HepG2 (cell line): ENCODE measurements around the gene CDKN1A. TPM values are rescaled to one million over a fixed set of nuclear protein-coding genes. Genes with fewer than 3 reads are reported as not detected.

Experiments used
- ARNTL ChIP-seq: sonication (generic); formaldehyde crosslinking; IDR thresholded peaks from 2 replicates; pipeline ENCODE4 v1.4.0; 2020; ENCODE audit warnings: mild to moderate bottlenecking, missing genetic modification reagents
- DPF2 ChIP-seq: sonication (generic); formaldehyde crosslinking; IDR thresholded peaks from 2 replicates; pipeline ENCODE4 v1.4.0; 2020; ENCODE audit warnings: mild to moderate bottlenecking, low read depth, missing genetic modification reagents, borderline replicate concordance
- DZIP1 ChIP-seq: sonication (generic); formaldehyde crosslinking; IDR thresholded peaks from 2 replicates; pipeline ENCODE4 v1.5.0; 2020; ENCODE audit warnings: mild to moderate bottlenecking, missing genetic modification reagents
- HMGXB4 ChIP-seq, 2 experiments: sonication (generic) in 1 of 2; formaldehyde crosslinking in 1 of 2; IDR thresholded peaks; 2 replicates each; pipeline versions ENCODE4 v1.4.0 to v1.6.1; 2018 to 2020; ENCODE audit warnings: missing genetic modification reagents in 2 of 2, borderline replicate concordance in 1 of 2, low read depth in 1 of 2, mild to moderate bottlenecking in 1 of 2, missing biosample characterization in 1 of 2
- REPIN1 ChIP-seq: sonication (generic); formaldehyde crosslinking; IDR thresholded peaks from 2 replicates; pipeline ENCODE4 v1.8.0; 2022; ENCODE audit warnings: missing genetic modification reagents, low read depth, mild to moderate bottlenecking, borderline replicate concordance
- SALL2 ChIP-seq: sonication (generic); formaldehyde crosslinking; IDR thresholded peaks from 2 replicates; pipeline ENCODE4 v1.8.1; 2023; ENCODE audit warnings: mild to moderate bottlenecking, missing genetic modification reagents, inconsistent platforms
- TBL1XR1 ChIP-seq: fragments of 150-350 bp; IDR thresholded peaks from 2 replicates; pipeline ENCODE4 v1.6.1; 2014; ENCODE audit warnings: borderline replicate concordance, low read length; ENCODE audit not compliant: partially characterized antibody
- TCF7 ChIP-seq: sonication (generic); IDR thresholded peaks from 2 replicates; pipeline ENCODE4 v1.6.1; 2016; ENCODE audit warnings: antibody characterized with exemption, low read depth
- THAP11 ChIP-seq: IDR thresholded peaks from 2 replicates; pipeline ENCODE4 v1.6.1; 2016; ENCODE audit warnings: missing biosample characterization, missing genetic modification reagents
- TRAFD1 ChIP-seq: sonication (generic); formaldehyde crosslinking; IDR thresholded peaks from 2 replicates; pipeline ENCODE4 v1.5.1; 2020; ENCODE audit warnings: missing genetic modification reagents, mild to moderate bottlenecking, borderline replicate concordance
- WIZ ChIP-seq: sonication (generic); formaldehyde crosslinking; IDR thresholded peaks from 2 replicates; pipeline ENCODE4 v1.5.1; 2020; ENCODE audit warnings: mild to moderate bottlenecking, missing genetic modification reagents
- ZBTB8A ChIP-seq: sonication (generic); formaldehyde crosslinking; IDR thresholded peaks from 2 replicates; pipeline ENCODE4 v1.4.0; 2020; ENCODE audit warnings: mild to moderate bottlenecking, low read depth, missing genetic modification reagents, borderline replicate concordance
- ZNF263 ChIP-seq: sonication (generic); formaldehyde crosslinking; IDR thresholded peaks from 2 replicates; pipeline ENCODE4 v1.4.0; 2020; ENCODE audit warnings: missing genetic modification reagents
- ZNF484 ChIP-seq: sonication (generic); formaldehyde crosslinking; IDR thresholded peaks from 2 replicates; pipeline ENCODE4 v1.5.1; 2020; ENCODE audit warnings: mild to moderate bottlenecking, low read depth, missing genetic modification reagents, borderline replicate concordance
- ZNF549 ChIP-seq: sonication (generic); formaldehyde crosslinking; IDR thresholded peaks from 2 replicates; pipeline ENCODE4 v1.5.0; 2020; ENCODE audit warnings: missing genetic modification reagents
- ZNF691 ChIP-seq: sonication (generic); formaldehyde crosslinking; IDR thresholded peaks from 2 replicates; pipeline ENCODE4 v1.4.0; 2020; ENCODE audit warnings: missing genetic modification reagents, low read depth, mild to moderate bottlenecking, borderline replicate concordance
- ZNF766 ChIP-seq: sonication (generic); formaldehyde crosslinking; IDR thresholded peaks from 2 replicates; pipeline ENCODE4 v1.5.0; 2020; ENCODE audit warnings: missing genetic modification reagents, borderline replicate concordance
- ZSCAN12 ChIP-seq: sonication (generic); formaldehyde crosslinking; IDR thresholded peaks from 2 replicates; pipeline ENCODE4 v1.9.0; 2021; ENCODE audit warnings: mild to moderate bottlenecking, missing genetic modification reagents
- polyA plus RNA-seq, 8 experiments: library from polyadenylated mRNA; depleted of rRNA in 3 of 8; stranded (reverse) in 7 of 8; unstranded in 1 of 8; fragments of >200 nt; fragmentation: Illumina TruSeq in 4 of 8; extraction: Trizol in 4 of 8; gene quantifications; 2 replicates each; pipeline versions ENCODE4 v1.2.1 to v1.2.3, GENCODE V29; 2011 to 2016; ENCODE audit warnings: low read depth in 4 of 8, missing spikeins in 1 of 8, mixed read lengths in 1 of 8; ENCODE audit not compliant: insufficient read depth in 1 of 8
- total RNA-seq, 5 experiments: library from RNA; depleted of rRNA; stranded (reverse); fragments of >200 nt; fragmentation: Illumina TruSeq; extraction: Trizol; gene quantifications; 2 replicates each; pipeline ENCODE4 v1.2.3, GENCODE V29; 2016; ENCODE audit warnings: low read depth in 1 of 5
- TF ChIP-seq, protein P1 (sequence below): sonication (generic); formaldehyde crosslinking; IDR thresholded peaks from 2 replicates; pipeline ENCODE4 v1.4.0; 2020; ENCODE audit warnings: missing genetic modification reagents

Gene CDKN1A
- total and polyA plus RNA-seq, 2 of the 13 experiments (the other 11 are each of a cell fraction or from before 2014, with no cell fraction given), result 60.7 to 92.1 TPM

GRCh38 chr6:36642913-36643817, 35.3 kb upstream of the CDKN1A start (continued):
- peak; percentile 54; the same call in 1 of the 2 replicates for TF ChIP-seq THAP11 (CRISPR knock-in tag)
- no peak for TF ChIP-seq WIZ (CRISPR knock-in tag)
- no peak for TF ChIP-seq TBL1XR1
- peak; percentile 100 for TF ChIP-seq ZNF263 (CRISPR knock-in tag)
- no peak for TF ChIP-seq ZSCAN12 (CRISPR knock-in tag)
- no peak for TF ChIP-seq ZNF549 (CRISPR knock-in tag)
- TF ChIP-seq ZNF766 (CRISPR knock-in tag), result 0 out of 2 replicates have a peak, but pooled peaks have one; percentile 31
- TF ChIP-seq, protein P1, sequence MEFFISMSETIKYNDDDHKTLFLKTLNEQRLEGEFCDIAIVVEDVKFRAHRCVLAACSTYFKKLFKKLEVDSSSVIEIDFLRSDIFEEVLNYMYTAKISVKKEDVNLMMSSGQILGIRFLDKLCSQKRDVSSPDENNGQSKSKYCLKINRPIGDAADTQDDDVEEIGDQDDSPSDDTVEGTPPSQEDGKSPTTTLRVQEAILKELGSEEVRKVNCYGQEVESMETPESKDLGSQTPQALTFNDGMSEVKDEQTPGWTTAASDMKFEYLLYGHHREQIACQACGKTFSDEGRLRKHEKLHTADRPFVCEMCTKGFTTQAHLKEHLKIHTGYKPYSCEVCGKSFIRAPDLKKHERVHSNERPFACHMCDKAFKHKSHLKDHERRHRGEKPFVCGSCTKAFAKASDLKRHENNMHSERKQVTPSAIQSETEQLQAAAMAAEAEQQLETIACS (CRISPR knock-in tag), result no peak
- TF ChIP-seq DZIP1, result no peak
- peak; percentile 37 to 61; a peak in 2 of 4 replicates for TF ChIP-seq HMGXB4 (CRISPR knock-in tag; IDR thresholded peaks at IDR 0.05; ENCODE audit: borderline replicate concordance in 1 of 2, low read depth in 1 of 2)
- no peak for TF ChIP-seq TCF7
- TF ChIP-seq SALL2 (CRISPR knock-in tag), result no peak
- no peak; the same call in 1 of the 2 replicates for TF ChIP-seq DPF2 (CRISPR knock-in tag)
- TF ChIP-seq ZNF691 (CRISPR knock-in tag), result peak; percentile 75; the same call in 1 of the 2 replicates
- TF ChIP-seq ZNF484 (CRISPR knock-in tag), result no peak
- peak; percentile 45; the same call in 1 of the 2 replicates for TF ChIP-seq REPIN1 (CRISPR knock-in tag)
- no peak; the same call in 1 of the 2 replicates for TF ChIP-seq ARNTL
- TF ChIP-seq TRAFD1, result no peak
- TF ChIP-seq ZBTB8A, result no peak
